HG03354 (cell line): ENCODE measurements around the gene MRLN.
"Not testable (repeated sequence)": the region's sequence is repeated elsewhere in the genome, so short reads cannot be mapped to it uniquely, and the experiment has no call there.

Experiments used
- ATAC-seq: cut with Tn5 transposase; IDR thresholded peaks from one replicate; pipeline ENCODE4 v1.9.1; 2021; ENCODE audit warnings: mild to moderate bottlenecking; ENCODE audit not compliant: unreplicated experiment, poor library complexity, severe bottlenecking

Gene MRLN

DNA sequence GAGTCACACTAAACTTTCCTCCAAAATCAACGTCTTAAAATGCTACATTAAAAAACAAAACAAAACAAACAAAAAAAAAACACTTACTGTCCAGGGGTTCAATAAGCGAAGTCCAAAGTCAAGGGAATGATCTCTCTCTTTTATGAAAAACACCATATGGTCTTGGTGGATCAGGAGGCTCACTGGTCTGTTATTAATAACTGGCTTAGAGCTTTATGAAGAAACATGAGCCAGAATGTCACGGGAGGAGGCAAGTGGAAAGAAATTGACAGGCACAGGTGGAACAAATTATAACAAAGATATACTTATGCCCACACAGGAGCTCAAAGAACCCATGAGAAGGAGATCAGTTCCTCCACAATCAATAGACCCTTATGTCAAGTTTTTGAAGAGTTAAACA lies at the start of gene MRLN:
Gene MRLN (minus strand): TSS at position 189 of the 400 bp plus-strand sequence.
- no peak for ATAC-seq

DNA sequence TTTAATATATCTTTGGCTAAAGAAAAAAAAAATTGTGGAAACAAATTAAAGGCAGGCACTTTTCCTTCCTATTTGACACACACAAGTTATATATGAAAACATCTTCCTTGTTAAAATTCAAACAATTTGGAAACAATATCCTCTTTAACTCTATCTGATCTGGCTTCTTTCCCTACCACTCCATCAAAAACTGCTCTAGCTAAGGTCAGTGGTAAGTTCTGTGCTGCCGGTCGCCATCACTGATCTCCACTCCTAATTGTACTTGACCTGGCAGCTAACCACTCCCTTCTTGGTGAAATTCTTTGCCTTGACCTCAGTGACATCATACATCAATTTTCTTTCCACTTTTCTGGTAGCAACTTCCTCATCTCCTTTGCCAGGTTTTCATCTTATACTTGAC lies 47.9 kb upstream of the MRLN start:
- no peak for ATAC-seq

DNA sequence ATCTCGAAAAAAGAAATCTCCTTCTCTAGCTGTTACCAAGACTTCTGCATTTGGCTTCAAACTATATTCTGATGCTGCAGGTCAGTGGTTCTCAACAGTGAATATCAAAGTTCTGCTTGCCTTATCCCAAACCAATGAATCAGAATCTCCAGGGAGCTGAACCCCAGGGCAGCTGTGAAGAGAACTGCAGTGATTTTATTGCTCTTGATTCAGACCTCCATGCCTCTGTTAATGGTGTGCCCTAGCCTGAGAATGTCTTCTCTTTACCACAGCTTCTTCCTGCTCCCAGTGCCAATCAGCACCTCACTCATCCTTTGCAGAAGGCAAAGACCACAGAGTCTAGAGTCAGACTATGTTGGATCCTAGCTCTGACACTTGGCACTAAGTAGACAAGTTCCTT lies 46.2 kb upstream of the MRLN start:
- no peak for ATAC-seq

DNA sequence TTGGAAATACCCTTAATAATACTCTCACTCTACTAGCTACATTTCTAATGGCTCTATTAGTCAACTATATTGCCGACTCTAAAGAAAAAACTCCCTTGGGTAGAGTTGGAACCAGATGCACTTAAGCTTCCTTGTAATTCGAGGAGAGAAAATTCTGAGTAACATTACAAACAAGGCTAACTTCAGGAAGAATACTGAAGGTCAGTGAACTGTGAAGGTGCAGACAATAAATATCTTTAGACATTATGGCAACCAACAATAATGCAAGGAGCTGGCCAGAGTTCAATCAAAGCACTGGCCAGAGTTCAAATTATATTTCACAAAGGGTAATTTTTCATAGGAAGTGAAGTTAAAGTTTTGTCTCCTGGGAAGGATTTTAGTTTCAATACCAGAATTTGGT lies 40.7 kb upstream of the MRLN start:
- ATAC-seq, result no peak

DNA sequence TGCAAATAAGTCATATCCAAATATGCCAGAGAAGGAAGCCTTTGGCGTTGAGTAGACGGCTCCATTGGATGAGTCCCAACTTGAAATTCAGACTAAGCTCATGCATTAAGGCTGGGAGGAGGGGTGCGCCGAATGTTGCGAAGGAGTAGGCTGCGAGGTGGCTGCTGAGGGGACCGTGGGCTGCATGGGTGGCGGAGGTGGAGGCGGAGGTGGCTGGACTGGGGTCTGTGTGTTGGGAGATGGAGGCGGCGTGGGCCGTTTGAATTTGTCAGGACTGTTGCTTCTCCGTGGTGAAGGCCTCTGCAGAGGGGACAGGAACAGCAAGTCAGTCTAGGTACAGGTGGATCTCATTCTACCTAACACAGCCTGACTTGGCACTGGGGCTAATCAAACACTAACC lies 39.6 kb upstream of the MRLN start:
- no peak for ATAC-seq

DNA sequence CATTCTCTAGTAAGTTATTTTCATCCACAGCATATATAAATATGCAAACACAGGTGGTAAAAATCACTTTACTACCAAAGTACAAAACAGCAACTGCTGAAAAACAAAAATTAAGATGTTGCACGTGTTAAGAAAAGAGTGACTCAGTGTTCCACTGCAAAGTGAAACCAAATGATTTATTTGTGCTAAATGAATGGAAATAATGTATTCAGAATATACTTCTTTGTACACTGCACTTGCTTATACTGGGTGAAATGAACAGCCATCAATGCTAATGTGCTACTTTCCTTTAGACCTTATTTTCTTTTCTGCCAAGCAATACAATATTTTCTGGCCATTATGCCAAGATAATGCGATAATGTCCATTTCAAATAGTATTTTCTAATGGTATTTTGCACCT lies 38.3 kb upstream of the MRLN start:
- no peak for ATAC-seq

DNA sequence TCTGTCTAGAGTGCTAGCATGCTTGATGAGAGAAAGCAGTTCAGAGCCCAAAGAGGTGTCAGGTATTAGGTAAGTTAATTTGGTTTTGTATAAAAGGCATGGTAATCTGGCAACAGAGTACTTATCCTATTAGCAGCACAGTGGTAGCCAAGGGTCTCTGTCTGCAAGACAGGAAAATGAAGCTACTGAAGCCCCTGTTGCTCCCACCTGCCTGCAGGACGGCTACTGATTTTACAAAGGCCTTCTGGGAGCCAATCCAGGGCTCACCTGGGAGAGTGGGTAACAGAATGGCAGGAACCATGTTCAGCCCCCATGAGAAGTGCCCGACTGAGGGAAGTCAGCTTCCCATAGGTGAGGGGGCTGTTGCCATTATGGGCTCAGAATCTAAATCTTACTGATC lies 36.8 kb upstream of the MRLN start:
- ATAC-seq, result not testable (repeated sequence)

DNA sequence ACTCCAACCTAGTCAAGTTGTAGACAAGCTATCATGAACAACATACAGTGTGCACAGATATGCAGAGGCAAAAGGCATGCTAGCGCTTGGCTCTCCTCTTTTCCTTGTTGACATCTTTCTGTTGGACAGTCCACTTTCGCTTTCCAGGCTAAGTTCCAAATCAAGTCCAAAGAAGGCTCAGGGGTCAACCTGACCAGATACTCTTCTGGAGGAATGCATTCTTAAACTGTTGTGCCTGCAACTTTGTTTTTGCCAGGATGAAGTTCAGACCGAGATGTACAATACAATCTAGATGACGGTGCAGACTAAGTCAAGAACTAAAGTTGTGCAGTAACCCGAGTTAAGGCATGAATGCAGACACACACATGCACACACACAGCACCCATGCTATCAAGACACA lies 35.7 kb upstream of the MRLN start:
- not testable (repeated sequence) for ATAC-seq

DNA sequence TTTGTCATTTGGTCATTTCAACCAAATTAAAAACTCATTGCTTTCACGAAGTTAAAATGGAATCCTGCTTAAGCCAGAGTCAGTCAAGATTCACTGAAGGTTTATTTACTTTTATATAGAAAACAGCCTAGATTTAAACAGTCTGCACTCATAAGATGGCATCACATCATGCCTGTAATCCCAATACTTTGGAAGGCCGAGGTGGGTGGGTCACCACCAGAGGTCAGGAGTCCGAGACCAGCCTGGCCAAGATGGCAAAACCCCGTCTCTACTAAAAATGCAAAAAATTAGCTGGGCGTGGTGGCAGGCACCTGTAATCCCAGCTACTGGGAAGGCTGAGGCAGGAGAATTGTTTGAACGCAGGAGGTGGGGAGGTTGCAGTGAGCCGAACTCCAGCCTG lies 33.8 kb upstream of the MRLN start:
- ATAC-seq, result not testable (repeated sequence)

DNA sequence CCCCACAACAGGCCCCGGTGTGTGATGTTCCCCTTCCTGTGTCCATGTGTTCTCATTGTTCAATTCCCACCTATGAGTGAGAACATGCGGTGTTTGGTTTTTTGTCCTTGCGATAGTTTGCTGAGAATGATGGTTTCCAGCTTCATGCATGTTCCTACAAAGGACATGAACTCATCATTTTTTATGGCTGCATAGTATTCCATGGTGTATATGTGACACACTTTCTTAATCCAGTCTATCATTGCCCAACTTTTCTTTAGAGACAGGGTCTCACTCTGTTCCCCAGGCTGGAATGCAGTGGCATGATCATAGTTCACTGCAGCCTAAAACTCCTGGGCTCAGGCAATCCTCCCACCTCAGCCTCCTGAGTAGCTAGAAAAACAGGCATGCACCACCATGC lies 32.2 kb upstream of the MRLN start:
- ATAC-seq, result not testable (repeated sequence)

DNA sequence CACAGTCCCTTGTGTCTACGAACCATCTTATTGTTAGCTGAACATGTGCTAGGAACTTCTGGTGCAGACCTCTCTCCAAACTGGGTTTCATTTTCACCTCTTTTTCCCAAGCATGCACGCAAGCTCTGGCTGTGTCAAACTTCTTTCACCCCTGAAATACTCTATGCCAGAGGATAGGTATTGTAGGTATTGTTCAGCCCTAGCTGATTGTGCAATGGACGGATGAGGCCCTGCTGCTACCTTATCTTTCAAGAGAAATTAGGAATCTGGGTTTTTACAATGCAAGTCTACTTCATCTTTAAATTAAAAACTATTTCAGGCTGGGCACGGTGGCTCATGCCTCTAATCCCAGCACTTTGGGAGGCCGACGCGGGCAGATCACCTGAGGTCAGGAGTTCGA lies 28.3 kb upstream of the MRLN start:
- no peak for ATAC-seq

DNA sequence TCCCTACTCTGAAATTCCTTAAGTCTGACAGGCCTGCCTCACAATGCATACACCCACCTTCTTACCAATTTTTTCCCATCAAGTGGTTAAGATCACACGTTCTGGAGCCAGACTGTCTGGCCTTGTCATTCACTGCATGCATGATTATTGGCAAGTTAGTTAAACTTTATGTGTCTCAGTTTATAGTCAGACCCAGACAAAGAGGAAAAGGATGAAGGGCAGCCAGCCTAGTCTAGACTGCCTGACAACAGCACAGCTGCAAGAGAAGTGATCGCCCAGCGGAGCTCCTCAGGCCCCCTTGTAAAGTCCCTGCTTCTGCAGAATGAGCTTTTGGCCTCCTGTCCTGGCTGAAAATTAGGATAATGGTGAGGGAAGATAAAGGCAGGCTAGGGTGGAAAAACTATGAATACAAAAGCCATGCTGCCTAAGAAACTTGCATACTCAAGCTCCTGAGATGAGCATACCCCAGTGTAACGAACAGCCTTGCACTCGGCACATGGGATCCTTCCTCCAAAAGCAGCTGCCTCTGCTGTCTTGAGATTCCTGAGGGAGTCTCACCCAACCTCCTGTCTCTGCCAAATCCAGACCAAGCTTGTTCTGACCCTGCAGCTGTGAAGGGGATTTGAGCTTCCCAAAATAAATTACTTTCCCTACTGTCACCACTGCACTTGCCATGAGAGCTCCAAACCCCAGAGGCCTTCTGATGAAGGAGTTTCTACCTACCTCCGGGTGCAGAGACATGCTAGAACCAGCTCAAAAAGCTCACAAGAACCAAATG lies 26.7 kb upstream of the MRLN start:
- no peak for ATAC-seq

DNA sequence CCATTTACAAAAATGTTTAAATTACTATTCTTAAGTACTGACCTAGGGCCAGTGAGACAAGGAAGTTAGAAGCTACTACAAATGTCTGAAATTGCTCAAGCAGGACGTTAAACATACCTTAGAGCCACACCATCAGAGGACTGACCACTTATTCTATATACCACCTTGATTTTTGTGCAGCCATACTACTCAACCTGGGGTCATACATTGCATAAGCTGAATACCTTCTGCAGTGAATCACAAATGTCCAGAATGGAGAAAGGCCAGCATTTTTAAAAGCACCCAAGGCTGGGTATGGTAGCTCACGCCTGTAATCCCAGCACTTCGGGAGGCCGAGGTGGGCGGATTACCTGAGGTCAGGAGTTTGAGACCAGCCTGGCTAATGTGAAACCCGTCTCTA lies 21.2 kb upstream of the MRLN start:
- no peak for ATAC-seq

DNA sequence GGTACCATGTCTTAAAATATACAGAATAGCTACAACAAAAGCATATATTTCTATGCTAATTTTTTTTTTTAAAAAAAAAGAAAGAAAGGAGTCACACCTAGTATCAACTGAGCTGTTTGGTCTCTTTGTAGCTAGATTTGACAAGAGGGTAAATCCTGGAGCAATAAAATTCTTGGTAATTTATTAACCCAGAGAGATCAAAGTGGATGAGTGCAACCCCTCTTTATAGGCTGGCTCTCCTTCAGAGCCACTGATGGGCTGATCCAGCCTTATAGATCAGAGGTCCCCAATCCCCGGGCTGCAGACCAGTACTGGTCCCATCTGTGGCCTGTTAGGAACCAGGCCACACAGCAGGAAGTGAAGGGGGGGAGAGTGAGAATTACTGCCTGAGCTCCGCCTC lies 19.8 kb upstream of the MRLN start:
- no peak for ATAC-seq

DNA sequence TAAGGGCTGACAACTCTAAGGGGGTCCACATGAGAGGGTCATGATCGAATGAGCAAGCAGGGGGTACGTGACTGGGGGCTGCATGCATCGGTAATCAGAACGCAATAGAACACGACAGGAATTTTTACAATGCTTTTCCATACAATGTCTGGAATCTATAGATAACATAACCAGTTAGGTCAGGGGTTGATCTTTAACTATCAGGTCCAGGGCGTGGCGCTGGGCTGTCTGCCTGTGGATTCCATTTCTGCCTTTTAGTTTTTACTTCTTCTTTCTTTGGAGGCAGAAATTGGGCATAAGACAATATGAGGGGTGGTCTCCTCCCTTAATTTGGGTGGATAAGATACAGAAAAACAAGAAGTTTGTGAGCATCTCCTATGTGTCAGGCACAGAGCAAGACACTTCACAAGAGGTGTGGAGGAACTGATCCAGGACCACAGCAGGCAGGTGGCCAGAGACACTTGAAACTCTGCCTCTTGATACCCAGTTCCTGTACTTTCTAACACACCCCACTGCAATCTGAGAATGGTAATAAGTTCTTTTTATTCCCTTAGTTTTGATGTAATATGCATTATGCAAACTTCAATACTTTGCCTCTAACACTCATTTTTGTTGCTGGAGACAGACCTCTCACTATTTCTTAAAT lies 18.0 kb upstream of the MRLN start:
- no peak for ATAC-seq

DNA sequence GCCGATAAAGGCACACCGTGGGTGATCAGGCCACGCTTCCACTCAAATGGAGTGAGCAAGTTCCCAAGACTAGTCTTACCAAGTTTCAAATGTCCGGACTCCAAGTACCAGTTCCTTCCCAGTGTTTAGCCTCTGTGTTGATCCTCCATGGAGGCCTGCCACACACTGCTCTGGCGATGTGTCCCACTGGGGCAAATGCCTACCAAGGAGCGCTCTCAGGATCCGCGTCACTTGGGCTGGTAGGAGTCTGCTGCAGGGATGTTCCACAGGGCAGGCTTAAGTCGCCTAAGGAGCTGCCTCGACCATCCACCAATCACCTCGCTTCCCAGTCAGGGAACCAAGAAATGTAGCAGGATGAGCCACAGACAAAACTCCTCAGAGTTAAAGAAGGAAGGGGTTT lies 17.4 kb upstream of the MRLN start:
- no peak for ATAC-seq

DNA sequence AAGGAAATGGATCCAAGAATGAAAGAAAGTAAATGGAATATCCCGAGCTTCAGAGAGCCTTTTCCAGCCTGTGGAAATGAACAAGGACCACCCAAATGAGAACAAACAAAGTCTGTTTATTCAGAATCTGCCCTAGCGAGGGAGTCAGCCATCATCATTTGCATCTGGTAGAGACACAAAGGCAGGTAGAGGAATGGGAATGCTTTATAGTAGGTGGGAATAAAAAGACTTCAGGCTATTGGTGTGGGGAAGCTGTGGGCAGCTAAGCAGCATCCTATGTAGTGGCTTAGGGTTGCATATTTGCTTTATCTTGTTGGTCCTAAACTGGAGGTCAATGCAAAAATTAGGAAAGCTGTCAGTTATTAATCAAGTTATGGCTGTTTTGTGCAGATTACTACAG lies 9.2 kb upstream of the MRLN start:
- no peak for ATAC-seq

DNA sequence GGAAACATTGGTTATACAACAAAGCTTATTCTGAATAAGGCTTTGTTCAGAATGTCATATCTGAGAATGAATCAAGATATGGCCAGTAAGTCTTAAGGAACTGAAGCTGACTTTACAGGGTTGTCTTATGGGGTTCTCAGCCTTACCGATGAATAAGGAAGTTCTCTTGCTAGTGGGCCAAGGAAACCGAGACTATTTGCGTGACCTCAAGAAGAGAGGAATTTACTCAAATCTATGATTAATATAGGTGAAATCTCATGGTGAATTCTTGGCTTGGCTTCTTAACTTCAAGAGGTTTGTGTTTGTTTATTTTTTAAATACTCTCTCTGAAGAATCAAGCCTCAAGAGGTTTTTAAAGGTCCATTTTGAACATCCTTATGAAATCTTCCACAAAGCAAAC lies 4.7 kb upstream of the MRLN start:
- ATAC-seq, result no peak

DNA sequence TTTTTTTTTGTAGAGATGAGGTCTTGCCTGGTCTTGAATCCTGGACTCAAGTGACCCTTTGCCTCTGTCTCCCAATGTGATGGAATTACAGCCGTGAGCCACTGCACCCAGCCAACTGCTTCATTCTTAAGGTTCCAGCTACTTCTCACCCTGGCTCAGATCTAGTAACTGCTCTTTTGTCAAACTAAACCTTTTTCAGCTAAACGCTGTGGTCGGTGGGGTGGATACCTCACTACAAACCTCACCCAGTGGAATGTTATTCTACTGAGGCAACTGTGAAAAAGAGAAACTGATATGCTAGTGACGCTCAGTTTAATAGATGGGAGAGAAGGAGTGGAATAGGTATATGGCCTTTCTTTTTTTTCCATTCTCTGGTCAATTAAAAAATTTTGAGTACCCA lies 1.7 kb upstream of the MRLN start:
- no peak for ATAC-seq

DNA sequence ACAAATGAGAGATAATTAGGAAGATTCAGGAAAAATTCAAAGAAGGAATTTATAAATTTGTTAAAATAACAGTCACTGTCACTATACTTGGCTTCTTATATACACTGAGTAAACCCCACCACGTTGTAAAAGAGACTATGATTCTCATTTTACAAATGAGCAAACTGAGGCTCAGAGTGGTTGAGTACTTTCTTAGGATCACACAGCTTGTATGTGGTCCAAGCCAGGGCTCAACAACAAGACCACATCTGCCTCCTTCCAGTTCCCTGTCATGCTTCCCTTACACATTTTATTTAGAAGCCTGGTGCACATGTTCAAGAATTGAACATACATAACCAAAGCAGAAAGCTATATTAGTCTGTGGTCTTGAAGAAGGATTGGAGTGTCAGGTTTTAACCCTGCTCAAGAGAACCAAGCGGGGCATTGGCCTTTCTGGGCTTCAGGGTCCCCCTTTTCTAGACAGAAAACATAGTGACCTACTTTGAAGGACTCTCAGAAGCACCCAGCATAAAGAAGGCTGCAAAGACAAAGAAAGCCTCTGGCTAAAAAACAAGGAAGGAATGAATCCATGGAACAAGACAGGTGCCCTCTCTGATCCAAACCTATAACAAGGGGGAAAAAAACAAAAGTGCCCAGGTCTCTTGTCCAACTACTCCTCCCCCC lies 846 bp downstream of the MRLN start:
- no peak for ATAC-seq
